ENCODE data around the gene RAD52. TPM values are rescaled to one million over a fixed set of nuclear protein-coding genes. Genes with fewer than 3 reads are reported as not detected.

Gene RAD52
- total and polyA plus RNA-seq, 2 experiments from 2014 or later = 6.6 to 13.4 TPM

DNA sequence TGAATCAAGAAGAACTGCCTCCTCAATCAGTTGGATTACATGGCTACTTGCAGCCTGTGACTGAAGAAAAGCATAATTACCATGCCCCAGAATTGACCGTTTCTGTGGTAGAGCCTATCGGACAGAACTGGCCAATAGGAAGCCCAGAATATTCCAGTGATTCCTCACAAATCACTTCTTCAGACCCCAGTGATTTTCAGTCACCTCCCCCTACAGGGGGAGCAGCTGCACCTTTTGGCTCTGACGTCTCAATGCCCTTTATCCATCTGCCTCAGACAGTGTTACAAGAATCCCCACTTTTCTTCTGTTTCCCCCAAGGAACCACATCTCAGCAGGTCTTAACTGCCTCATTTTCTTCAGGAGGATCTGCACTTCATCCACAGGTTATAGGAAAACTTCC, 80.8 kb downstream of the RAD52 start:
- H3K9me3 ChIP-seq (ENCODE audit: low read depth) = no peaks in the 10 kb centered on the region
- H3K79me2 ChIP-seq = no peaks in the 10 kb centered on the region
- H3K4me1 ChIP-seq (ENCODE audit: insufficient read depth) = no peaks in the 10 kb centered on the region
- no peak overlapping the region for H3K27ac ChIP-seq
- no peak for DNase-seq (ENCODE audit: low spot score)
- no peak overlapping the region for H2AFZ ChIP-seq
- H4K20me1 ChIP-seq (ENCODE audit: insufficient read depth, poor library complexity, severe bottlenecking) = no peaks in the 10 kb centered on the region
- H3K4me2 ChIP-seq = no peak overlapping the region
- no peaks in the 10 kb centered on the region for H3K36me3 ChIP-seq (replicated peaks; ENCODE audit: insufficient read depth, low read depth)
- TF ChIP-seq EZH2phosphoT487 (IDR thresholded peaks at IDR 0.05; ENCODE audit: low read depth, severe bottlenecking, unreplicated experiment) = no peak
- TF ChIP-seq EZH2 (IDR thresholded peaks at IDR 0.05; ENCODE audit: borderline replicate concordance) = no peak
- no peak for TF ChIP-seq CTCF (IDR thresholded peaks at IDR 0.05; ENCODE audit: poor library complexity)
- no peak overlapping the region for H3K4me3 ChIP-seq
- no peaks in the 10 kb centered on the region for H3K27me3 ChIP-seq
- WGBS (ENCODE audit: low lambda C conversion rate, missing lambda C conversion rate) = 84% methylated on average over 3 of the region's 3 CpGs
- no peaks in the 10 kb centered on the region for H3K9me2 ChIP-seq (replicated peaks; ENCODE audit: insufficient read depth)

GRCh38 chr12:867905-868304, 81.6 kb downstream of the RAD52 start:
- H2AFZ ChIP-seq = no peak overlapping the region
- no peak overlapping the region for H3K27ac ChIP-seq
- TF ChIP-seq EZH2phosphoT487 (IDR thresholded peaks at IDR 0.05; ENCODE audit: low read depth, severe bottlenecking, unreplicated experiment) = no peak
- no peak for TF ChIP-seq CTCF (IDR thresholded peaks at IDR 0.05; ENCODE audit: poor library complexity)
- 98% methylated on average over 5 of the region's 5 CpGs for WGBS (ENCODE audit: low lambda C conversion rate, missing lambda C conversion rate)
- DNase-seq (ENCODE audit: low spot score) = no peak
- no peak overlapping the region for H3K4me2 ChIP-seq
- H3K4me3 ChIP-seq = no peak overlapping the region
- H3K36me3 ChIP-seq (replicated peaks; ENCODE audit: insufficient read depth, low read depth) = no peaks in the 10 kb centered on the region
- no peaks in the 10 kb centered on the region for H4K20me1 ChIP-seq (ENCODE audit: insufficient read depth, poor library complexity, severe bottlenecking)
- H3K4me1 ChIP-seq (ENCODE audit: insufficient read depth) = no peaks in the 10 kb centered on the region
- H3K9me2 ChIP-seq (replicated peaks; ENCODE audit: insufficient read depth) = no peaks in the 10 kb centered on the region
- no peaks in the 10 kb centered on the region for H3K27me3 ChIP-seq
- no peaks in the 10 kb centered on the region for H3K9me3 ChIP-seq (ENCODE audit: low read depth)
- no peaks in the 10 kb centered on the region for H3K79me2 ChIP-seq

DNA sequence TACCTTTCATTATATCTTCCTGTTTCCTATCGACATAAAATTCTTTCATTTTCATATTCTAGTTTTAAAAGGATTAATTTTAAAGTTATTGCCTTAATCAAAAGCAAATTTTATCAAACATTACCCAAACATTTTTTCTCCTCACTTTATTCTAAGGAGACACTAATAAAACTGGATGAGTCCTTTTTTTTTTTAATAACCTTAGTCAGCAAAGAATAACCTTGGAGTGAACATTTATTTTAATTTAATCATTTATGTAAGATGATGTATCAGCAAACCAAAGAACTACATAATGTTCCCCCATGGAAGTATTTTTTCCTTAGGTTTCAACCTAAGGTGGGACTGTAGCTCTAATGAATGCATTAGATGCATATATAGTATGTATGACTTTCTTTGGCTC, 83.9 kb downstream of the RAD52 start:
- Histone ChIP-seq H3K9me3 (ENCODE audit: low read depth) (no peaks in the 10 kb centered on the region), H3K4me3 (no peak overlapping the region), H3K9me2 (replicated peaks; ENCODE audit: insufficient read depth) (no peaks in the 10 kb centered on the region), H3K36me3 (replicated peaks; ENCODE audit: insufficient read depth, low read depth) (no peaks in the 10 kb centered on the region), H2AFZ (no peak overlapping the region), H3K4me1 (ENCODE audit: insufficient read depth) (no peaks in the 10 kb centered on the region), H3K79me2 (no peaks in the 10 kb centered on the region), H3K4me2 (no peak overlapping the region), H3K27me3 (no peaks in the 10 kb centered on the region), H3K27ac (no peak overlapping the region), H4K20me1 (ENCODE audit: insufficient read depth, poor library complexity, severe bottlenecking) (no peaks in the 10 kb centered on the region)
- WGBS (ENCODE audit: low lambda C conversion rate, missing lambda C conversion rate) = 97% methylated on average over 1 of the region's 1 CpG
- DNase-seq (ENCODE audit: low spot score) = no peak
- TF ChIP-seq CTCF (IDR thresholded peaks at IDR 0.05; ENCODE audit: poor library complexity) (no peak), EZH2 (IDR thresholded peaks at IDR 0.05; ENCODE audit: borderline replicate concordance) (no peak), EZH2phosphoT487 (IDR thresholded peaks at IDR 0.05; ENCODE audit: low read depth, severe bottlenecking, unreplicated experiment) (no peak)

- no peak for DNase-seq (ENCODE audit: low spot score)
- H3K4me3 ChIP-seq = no peak overlapping the region
- no peaks in the 10 kb centered on the region for H3K27me3 ChIP-seq
- TF ChIP-seq EZH2phosphoT487 (IDR thresholded peaks at IDR 0.05; ENCODE audit: low read depth, severe bottlenecking, unreplicated experiment) (no peak), EZH2 (IDR thresholded peaks at IDR 0.05; ENCODE audit: borderline replicate concordance) (no peak)
- no peaks in the 10 kb centered on the region for H3K36me3 ChIP-seq (replicated peaks; ENCODE audit: insufficient read depth, low read depth)
- no peaks in the 10 kb centered on the region for H3K9me3 ChIP-seq (ENCODE audit: low read depth)
- H3K79me2 ChIP-seq = peaks cover 4% of the 10 kb centered on the region
- no peaks in the 10 kb centered on the region for H3K9me2 ChIP-seq (replicated peaks; ENCODE audit: insufficient read depth)
- H3K4me2 ChIP-seq = no peak overlapping the region
- H2AFZ ChIP-seq = no peak overlapping the region
- 93% methylated on average over 1 of the region's 1 CpG for WGBS (ENCODE audit: low lambda C conversion rate, missing lambda C conversion rate)
- H3K27ac ChIP-seq = no peak overlapping the region
- H4K20me1 ChIP-seq (ENCODE audit: insufficient read depth, poor library complexity, severe bottlenecking) = no peaks in the 10 kb centered on the region
- no peaks in the 10 kb centered on the region for H3K4me1 ChIP-seq (ENCODE audit: insufficient read depth)
Measured at GRCh38 chr12:863285-863684, 86.2 kb downstream of the RAD52 start.

Measured in hepatocyte (in vitro differentiated cells).